H9 (cell line): ENCODE data around the gene BBS1. TPM values are rescaled to one million over a fixed set of nuclear protein-coding genes. Genes with fewer than 3 reads are reported as not detected.

ENCODE experiments used
- DNase-seq: peaks from one replicate; pipeline ENCODE4 v3.0.0-alpha.2; 2017
- H2AFZ ChIP-seq: one replicate; pipeline ENCODE4 v1.6.1; 2013; ENCODE audit warnings: mild to moderate bottlenecking, low read length, control low read depth, moderate library complexity
- H2AK5ac ChIP-seq: 2 replicates; pipeline ENCODE4 v1.6.1; 2013; ENCODE audit warnings: low read length, control low read depth, mixed read lengths; ENCODE audit not compliant: insufficient read length
- H2BK120ac ChIP-seq: one replicate; pipeline ENCODE4 v1.6.1; 2013; ENCODE audit warnings: low read depth, mild to moderate bottlenecking, low read length, control low read depth, inconsistent platforms; ENCODE audit not compliant: poor library complexity, severe bottlenecking
- H2BK12ac ChIP-seq: 2 replicates; pipeline ENCODE4 v1.6.1; 2013; ENCODE audit warnings: low read length, control low read depth, mixed read lengths, low read depth; ENCODE audit not compliant: insufficient read length
- H2BK15ac ChIP-seq: 2 replicates; pipeline ENCODE4 v1.6.1; 2013; ENCODE audit warnings: low read depth, low read length, control low read depth
- H2BK20ac ChIP-seq: one replicate; pipeline ENCODE4 v1.6.1; 2013; ENCODE audit warnings: low read depth, mild to moderate bottlenecking, low read length, control low read depth, inconsistent platforms; ENCODE audit not compliant: poor library complexity, severe bottlenecking
- H2BK5ac ChIP-seq: 2 replicates; pipeline ENCODE4 v1.6.1; 2013; ENCODE audit warnings: low read length, control low read depth, mixed read lengths; ENCODE audit not compliant: insufficient read length
- H3K14ac ChIP-seq: 2 replicates; pipeline ENCODE4 v1.6.1; 2013; ENCODE audit warnings: low read length, control low read depth; ENCODE audit not compliant: insufficient read depth
- H3K18ac ChIP-seq: 2 replicates; pipeline ENCODE4 v1.6.1; 2013; ENCODE audit warnings: low read depth, mild to moderate bottlenecking, mixed read lengths, low read length, control low read depth; ENCODE audit not compliant: insufficient read length
- H3K23ac ChIP-seq: 2 replicates; pipeline ENCODE4 v1.6.1; 2013; ENCODE audit warnings: low read length, control low read depth, mixed read lengths, low read depth; ENCODE audit not compliant: insufficient read length
- H3K23me2 ChIP-seq: 2 replicates; pipeline ENCODE4 v1.6.1; 2013; ENCODE audit warnings: low read depth, mild to moderate bottlenecking, mixed read lengths, low read length, control low read depth; ENCODE audit not compliant: insufficient read length, poor library complexity, severe bottlenecking
- H3K27ac ChIP-seq: 2 replicates; pipeline ENCODE4 v1.5.1; 2013; ENCODE audit warnings: low read length, control low read depth, mixed read lengths, low read depth; ENCODE audit not compliant: insufficient read length
- H3K27me3 ChIP-seq: 2 replicates; pipeline ENCODE4 v1.6.1; 2013; ENCODE audit warnings: low read length, control low read depth, inconsistent platforms; ENCODE audit not compliant: insufficient read depth
- H3K4ac ChIP-seq: 2 replicates; pipeline ENCODE4 v1.6.1; 2013; ENCODE audit warnings: low read depth, mild to moderate bottlenecking, control low read depth, inconsistent platforms, low read length, moderate library complexity
- H3K4me1 ChIP-seq: 2 replicates; pipeline ENCODE4 v1.6.1; 2013; ENCODE audit warnings: low read length, control low read depth, inconsistent platforms; ENCODE audit not compliant: insufficient read depth
- H3K4me2 ChIP-seq: 2 replicates; pipeline ENCODE4 v1.6.1; 2013; ENCODE audit warnings: low read length, control low read depth, mixed read lengths; ENCODE audit not compliant: insufficient read length, insufficient read depth
- H3K56ac ChIP-seq: 2 replicates; pipeline ENCODE4 v1.6.1; 2013; ENCODE audit warnings: low read depth, mild to moderate bottlenecking, mixed read lengths, low read length, control low read depth; ENCODE audit not compliant: insufficient read length
- H3K79me1 ChIP-seq: 2 replicates; pipeline ENCODE4 v1.6.1; 2013; ENCODE audit warnings: low read depth, mild to moderate bottlenecking, moderate library complexity, low read length, control low read depth, inconsistent platforms; ENCODE audit not compliant: insufficient read depth, poor library complexity, severe bottlenecking
- H3K79me2 ChIP-seq: 2 replicates; pipeline ENCODE4 v1.6.1; 2013; ENCODE audit warnings: low read length, control low read depth, inconsistent platforms; ENCODE audit not compliant: insufficient read depth
- H3K9ac ChIP-seq: 2 replicates; pipeline ENCODE4 v1.6.1; 2013; ENCODE audit warnings: low read length, control low read depth, mixed read lengths; ENCODE audit not compliant: insufficient read length; ENCODE audit errors: extremely low read depth
- H3K9me3 ChIP-seq: one replicate; pipeline ENCODE4 v1.6.1; 2013; ENCODE audit warnings: low read depth, low read length, inconsistent platforms; ENCODE audit not compliant: control insufficient read depth
- H3T11ph ChIP-seq: one replicate; pipeline ENCODE4 v1.6.1; 2013; ENCODE audit warnings: mild to moderate bottlenecking, low read length, control low read depth, inconsistent platforms
- H4K20me1 ChIP-seq: one replicate; pipeline ENCODE4 v1.6.1; 2013; ENCODE audit not compliant: control insufficient read depth, insufficient read length, insufficient read depth
- H4K5ac ChIP-seq: 2 replicates; pipeline ENCODE4 v1.6.1; 2013; ENCODE audit warnings: low read depth, mild to moderate bottlenecking, mixed read lengths, low read length, control low read depth; ENCODE audit not compliant: insufficient read length
- H4K8ac ChIP-seq: replicated peaks from 2 replicates; pipeline ENCODE4 v1.6.1; 2013; ENCODE audit warnings: low read length, control low read depth, mixed read lengths, low read depth; ENCODE audit not compliant: insufficient read length
- H4K91ac ChIP-seq: 2 replicates; pipeline ENCODE4 v1.6.1; 2013; ENCODE audit warnings: low read depth, mild to moderate bottlenecking, moderate library complexity, mixed read lengths, low read length, control low read depth; ENCODE audit not compliant: insufficient read length
- H3K27ac Mint-ChIP-seq, 3 experiments: 2 replicates in 2 of 3; 3 replicates in 1 of 3; pipeline ENCODE4 v1.8.0; 2020 to 2021; ENCODE audit warnings: mixed read lengths in 3 of 3, mild to moderate bottlenecking in 1 of 3, moderate library complexity in 1 of 3
- H3K27me3 Mint-ChIP-seq: 2 replicates; pipeline ENCODE4 v1.8.0; 2021; ENCODE audit warnings: low read depth, mild to moderate bottlenecking, moderate library complexity, mixed read lengths
- H3K36me3 Mint-ChIP-seq, 3 experiments: 2 replicates in 2 of 3; 3 replicates in 1 of 3; pipeline ENCODE4 v1.8.0; 2020 to 2021; ENCODE audit warnings: low read depth in 3 of 3, mixed read lengths in 3 of 3; ENCODE audit not compliant: insufficient read depth in 1 of 3
- H3K4me1 Mint-ChIP-seq, 2 experiments: 2 replicates each; pipeline ENCODE4 v1.8.0; 2020; ENCODE audit warnings: mixed read lengths in 2 of 2
- H3K4me3 Mint-ChIP-seq, 2 experiments: 2 replicates in 1 of 2; 3 replicates in 1 of 2; pipeline ENCODE4 v1.8.0; 2020 to 2021; ENCODE audit warnings: mild to moderate bottlenecking in 2 of 2, mixed read lengths in 2 of 2, moderate library complexity in 1 of 2
- H3K9me3 Mint-ChIP-seq, 2 experiments: 2 replicates in 1 of 2; 3 replicates in 1 of 2; pipeline ENCODE4 v1.8.0; 2020; ENCODE audit warnings: mild to moderate bottlenecking in 2 of 2, mixed read lengths in 2 of 2, moderate library complexity in 1 of 2
- WGBS: extraction: QIAGEN DNeasy Blood & Tissue Kit; methylation state at CpG from one replicate; pipeline ENCODE4 v1.1.7; 2013; ENCODE audit warnings: missing lambda C conversion rate, low lambda C conversion rate, mixed read lengths; ENCODE audit not compliant: insufficient read length; ENCODE audit errors: extremely low coverage; 5-methylcytosine and 5-hydroxymethylcytosine counted together
- total RNA-seq: library from RNA; stranded (reverse); gene quantifications from 2 replicates; pipeline ENCODE4 v1.2.1, GENCODE V29; 2021
- TF ChIP-seq, protein P1 (sequence below): fragments of 200-600 bp; sonication (generic); conservative IDR thresholded peaks from 3 replicates; pipeline ENCODE4 v1.8.0; 2021; ENCODE audit warnings: antibody characterized with exemption, mild to moderate bottlenecking

BBS1 gene
- total RNA-seq, 1 experiment from 2014 or later = 27.2 TPM

DNA sequence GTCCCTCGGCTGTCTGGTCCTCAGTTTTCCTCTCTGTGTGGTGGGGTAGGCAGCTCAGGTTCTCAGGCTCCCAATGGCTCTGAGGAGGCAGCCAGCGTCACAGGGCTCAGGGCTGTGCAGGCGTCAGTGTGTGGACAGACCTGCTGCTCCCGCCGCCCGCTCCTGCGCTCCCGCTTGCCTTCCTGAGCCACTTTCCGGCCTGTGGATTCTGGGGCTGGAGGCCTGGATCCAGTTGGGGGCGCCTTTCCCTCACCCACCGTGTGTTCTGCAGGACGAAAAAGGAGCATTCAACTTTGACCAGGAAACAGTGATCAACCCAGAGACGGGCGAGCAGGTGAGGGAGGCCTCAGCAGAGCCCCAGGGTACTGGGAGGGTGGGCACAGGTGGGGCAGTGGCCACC, 15.5 kb upstream of the BBS1 start:
- no peak overlapping the region for H3K27ac ChIP-seq
- H3K27me3 ChIP-seq = no peaks in the 10 kb centered on the region
- H3K23me2 ChIP-seq = no peaks in the 10 kb centered on the region
- no peaks in the 10 kb centered on the region for H3K79me1 ChIP-seq
- no peaks in the 10 kb centered on the region for H3K79me2 ChIP-seq
- H3K27ac Mint-ChIP-seq = peak overlapping the region in 1 of 3 experiments; percentile 66; a peak in 2 of 7 replicates
- WGBS = no CpG with 5 or more reads among the region's 14 CpGs
- no peak overlapping the region for H3K23ac ChIP-seq
- H4K8ac ChIP-seq = no peak overlapping the region
- H2BK5ac ChIP-seq = no peak overlapping the region
- H3K4me1 ChIP-seq = no peaks in the 10 kb centered on the region
- peaks cover 19 to 64% (median 35%) of the 10 kb centered on the region in 3 experiments; a peak in 6 of 7 replicates for H3K36me3 Mint-ChIP-seq
- H3K4me1 Mint-ChIP-seq = peaks cover 4 to 11% of the 10 kb centered on the region in 2 experiments
- no peaks in the 10 kb centered on the region for H3K9me3 ChIP-seq
- H2BK12ac ChIP-seq = no peak overlapping the region
- H2BK20ac ChIP-seq = no peak overlapping the region
- no peak overlapping the region for H3K14ac ChIP-seq
- no peak overlapping the region for H2AFZ ChIP-seq
- DNase-seq = peak; percentile 63
- H3T11ph ChIP-seq = no peak overlapping the region
- H4K20me1 ChIP-seq = no peaks in the 10 kb centered on the region
- H3K4me2 ChIP-seq = no peak overlapping the region
- H4K91ac ChIP-seq = no peak overlapping the region
- H2AK5ac ChIP-seq = no peak overlapping the region
- no peak overlapping the region for H2BK120ac ChIP-seq
- no peak overlapping the region for H3K56ac ChIP-seq
- no peaks in the 10 kb centered on the region for H3K27me3 Mint-ChIP-seq
- no peaks in the 10 kb centered on the region for H3K9me3 Mint-ChIP-seq
- no peak overlapping the region for H3K4ac ChIP-seq
- H2BK15ac ChIP-seq = no peak overlapping the region
- no peak overlapping the region for H3K18ac ChIP-seq
- no peak overlapping the region for H3K4me3 Mint-ChIP-seq
- TF ChIP-seq, protein P1, sequence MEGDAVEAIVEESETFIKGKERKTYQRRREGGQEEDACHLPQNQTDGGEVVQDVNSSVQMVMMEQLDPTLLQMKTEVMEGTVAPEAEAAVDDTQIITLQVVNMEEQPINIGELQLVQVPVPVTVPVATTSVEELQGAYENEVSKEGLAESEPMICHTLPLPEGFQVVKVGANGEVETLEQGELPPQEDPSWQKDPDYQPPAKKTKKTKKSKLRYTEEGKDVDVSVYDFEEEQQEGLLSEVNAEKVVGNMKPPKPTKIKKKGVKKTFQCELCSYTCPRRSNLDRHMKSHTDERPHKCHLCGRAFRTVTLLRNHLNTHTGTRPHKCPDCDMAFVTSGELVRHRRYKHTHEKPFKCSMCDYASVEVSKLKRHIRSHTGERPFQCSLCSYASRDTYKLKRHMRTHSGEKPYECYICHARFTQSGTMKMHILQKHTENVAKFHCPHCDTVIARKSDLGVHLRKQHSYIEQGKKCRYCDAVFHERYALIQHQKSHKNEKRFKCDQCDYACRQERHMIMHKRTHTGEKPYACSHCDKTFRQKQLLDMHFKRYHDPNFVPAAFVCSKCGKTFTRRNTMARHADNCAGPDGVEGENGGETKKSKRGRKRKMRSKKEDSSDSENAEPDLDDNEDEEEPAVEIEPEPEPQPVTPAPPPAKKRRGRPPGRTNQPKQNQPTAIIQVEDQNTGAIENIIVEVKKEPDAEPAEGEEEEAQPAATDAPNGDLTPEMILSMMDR = peak; percentile 42; the same call in 2 of the 3 replicates
- H3K9ac ChIP-seq = no peak overlapping the region
- no peak overlapping the region for H4K5ac ChIP-seq
